ENCODE measurements around the gene PDS5A.
"Not testable (repeated sequence)": the region's sequence is repeated elsewhere in the genome, so short reads cannot be mapped to it uniquely, and the experiment has no call there.

Gene PDS5A

GRCh38 chr4:39905656-39906055, 72.1 kb downstream of the PDS5A start:
- H3K18ac ChIP-seq (ENCODE audit: low read length): no peak overlapping the region

DNA sequence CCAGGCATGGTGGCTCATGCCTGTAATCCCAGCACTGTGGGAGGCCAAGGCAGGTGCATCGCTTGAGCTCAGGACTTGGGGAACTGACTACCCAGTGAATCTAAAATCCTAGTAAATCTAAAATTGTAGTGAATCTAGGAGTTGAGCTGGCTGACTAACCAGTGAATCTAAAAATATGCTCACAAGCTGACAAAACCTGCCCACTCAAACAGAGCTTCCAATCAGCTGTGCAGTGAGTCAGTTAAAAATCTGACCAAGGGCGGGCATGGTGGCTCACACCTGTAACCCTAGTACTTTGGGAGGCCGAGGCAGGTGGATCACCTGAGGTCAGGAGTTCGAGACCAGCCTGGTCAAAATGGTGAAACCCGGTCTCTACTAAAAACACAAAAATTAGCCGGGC, 72.7 kb downstream of the PDS5A start:
- not testable (repeated sequence) for H2BK15ac ChIP-seq (replicated peaks; ENCODE audit: low read depth); H3K27ac ChIP-seq (ENCODE audit: low read depth, low read length); H4K5ac ChIP-seq (ENCODE audit: low read length); H3K4ac ChIP-seq (ENCODE audit: low read depth, low read length); H3K4me2 ChIP-seq (ENCODE audit: low read length); H3K4me3 ChIP-seq (ENCODE audit: low read length); H3K79me1 ChIP-seq (ENCODE audit: low read length); H3K23ac ChIP-seq (ENCODE audit: low read length); H3K27me3 ChIP-seq (ENCODE audit: insufficient read depth, low read length, poor library complexity); H3K4me1 ChIP-seq (ENCODE audit: control insufficient read depth, low read depth, low read length); H2AK5ac ChIP-seq (ENCODE audit: low read length); H3K9ac ChIP-seq (ENCODE audit: low read length); H4K8ac ChIP-seq (ENCODE audit: low read depth, low read length); H2BK5ac ChIP-seq (ENCODE audit: low read length); H3K18ac ChIP-seq (ENCODE audit: low read length); H3K56ac ChIP-seq (ENCODE audit: low read length); DNase-seq; H3K36me3 ChIP-seq (ENCODE audit: control insufficient read depth, insufficient read depth, low read length); H3K79me2 ChIP-seq (ENCODE audit: control insufficient read depth, insufficient read depth, low read length); H2BK120ac ChIP-seq (ENCODE audit: low read depth, low read length)
- no CpG with 5 or more reads among the region's 6 CpGs for WGBS (ENCODE audit: extremely low coverage, insufficient coverage, low lambda C conversion rate)

More at GRCh38 chr4:39905656-39906055, 72.1 kb downstream of the PDS5A start:
- Histone ChIP-seq H2BK120ac (ENCODE audit: low read depth, low read length) (no peak overlapping the region), H2BK15ac (replicated peaks; ENCODE audit: low read depth) (no peak overlapping the region), H3K4ac (ENCODE audit: low read depth, low read length) (no peak overlapping the region), H3K4me3 (ENCODE audit: low read length) (no peak overlapping the region), H2AK5ac (ENCODE audit: low read length) (no peak overlapping the region), H3K79me1 (ENCODE audit: low read length) (no peaks in the 10 kb centered on the region), H3K9ac (ENCODE audit: low read length) (no peak overlapping the region), H3K56ac (ENCODE audit: low read length) (no peak overlapping the region), H3K27ac (ENCODE audit: low read depth, low read length) (no peak overlapping the region), H3K27me3 (ENCODE audit: insufficient read depth, low read length, poor library complexity) (no peaks in the 10 kb centered on the region), H3K4me1 (ENCODE audit: control insufficient read depth, low read depth, low read length) (no peaks in the 10 kb centered on the region), H2BK5ac (ENCODE audit: low read length) (no peak overlapping the region), H4K8ac (ENCODE audit: low read depth, low read length) (no peak overlapping the region), H3K36me3 (ENCODE audit: control insufficient read depth, insufficient read depth, low read length) (peaks cover 3% of the 10 kb centered on the region), H3K79me2 (ENCODE audit: control insufficient read depth, insufficient read depth, low read length) (no peaks in the 10 kb centered on the region), H3K4me2 (ENCODE audit: low read length) (no peak overlapping the region), H4K5ac (ENCODE audit: low read length) (no peak overlapping the region), H3K23ac (ENCODE audit: low read length) (no peak overlapping the region)
- no CpG with 5 or more reads among the region's 1 CpG for WGBS (ENCODE audit: extremely low coverage, insufficient coverage, low lambda C conversion rate)
- no peak for DNase-seq

GRCh38 chr4:39900966-39901365, 76.7 kb downstream of the PDS5A start:
- Histone ChIP-seq H3K27me3 (ENCODE audit: insufficient read depth, low read length, poor library complexity) (no peaks in the 10 kb centered on the region), H3K4me2 (ENCODE audit: low read length) (no peak overlapping the region), H2BK15ac (replicated peaks; ENCODE audit: low read depth) (no peak overlapping the region), H3K23ac (ENCODE audit: low read length) (no peak overlapping the region), H3K36me3 (ENCODE audit: control insufficient read depth, insufficient read depth, low read length) (peaks cover 3% of the 10 kb centered on the region), H3K79me1 (ENCODE audit: low read length) (no peaks in the 10 kb centered on the region), H3K4ac (ENCODE audit: low read depth, low read length) (no peak overlapping the region), H3K27ac (ENCODE audit: low read depth, low read length) (no peak overlapping the region), H4K8ac (ENCODE audit: low read depth, low read length) (no peak overlapping the region), H3K56ac (ENCODE audit: low read length) (no peak overlapping the region), H2BK120ac (ENCODE audit: low read depth, low read length) (no peak overlapping the region), H3K4me3 (ENCODE audit: low read length) (no peak overlapping the region), H3K18ac (ENCODE audit: low read length) (no peak overlapping the region), H4K5ac (ENCODE audit: low read length) (no peak overlapping the region), H3K4me1 (ENCODE audit: control insufficient read depth, low read depth, low read length) (no peaks in the 10 kb centered on the region), H2AK5ac (ENCODE audit: low read length) (no peak overlapping the region), H3K9ac (ENCODE audit: low read length) (no peak overlapping the region), H2BK5ac (ENCODE audit: low read length) (no peak overlapping the region), H3K79me2 (ENCODE audit: control insufficient read depth, insufficient read depth, low read length) (no peaks in the 10 kb centered on the region)
- no peak for DNase-seq
- WGBS (ENCODE audit: extremely low coverage, insufficient coverage, low lambda C conversion rate): no CpG with 5 or more reads among the region's 2 CpGs

GRCh38 chr4:39899291-39899690, 78.4 kb downstream of the PDS5A start:
- no CpG with 5 or more reads among the region's 3 CpGs for WGBS (ENCODE audit: extremely low coverage, insufficient coverage, low lambda C conversion rate)
- Histone ChIP-seq H3K18ac (ENCODE audit: low read length) (no peak overlapping the region), H3K36me3 (ENCODE audit: control insufficient read depth, insufficient read depth, low read length) (peaks cover 3% of the 10 kb centered on the region)

GRCh38 chr4:39898015-39898414, 79.7 kb downstream of the PDS5A start:
- Histone ChIP-seq H3K79me1 (ENCODE audit: low read length) (no peaks in the 10 kb centered on the region), H2BK5ac (ENCODE audit: low read length) (no peak overlapping the region), H3K79me2 (ENCODE audit: control insufficient read depth, insufficient read depth, low read length) (no peaks in the 10 kb centered on the region), H2BK120ac (ENCODE audit: low read depth, low read length) (no peak overlapping the region), H3K36me3 (ENCODE audit: control insufficient read depth, insufficient read depth, low read length) (peaks cover 3% of the 10 kb centered on the region), H3K9ac (ENCODE audit: low read length) (no peak overlapping the region), H3K27ac (ENCODE audit: low read depth, low read length) (no peak overlapping the region), H2BK15ac (replicated peaks; ENCODE audit: low read depth) (no peak overlapping the region), H2AK5ac (ENCODE audit: low read length) (no peak overlapping the region), H3K4me2 (ENCODE audit: low read length) (no peak overlapping the region), H3K4me1 (ENCODE audit: control insufficient read depth, low read depth, low read length) (no peaks in the 10 kb centered on the region), H3K4me3 (ENCODE audit: low read length) (no peak overlapping the region), H3K27me3 (ENCODE audit: insufficient read depth, low read length, poor library complexity) (no peaks in the 10 kb centered on the region), H4K5ac (ENCODE audit: low read length) (no peak overlapping the region), H4K8ac (ENCODE audit: low read depth, low read length) (no peak overlapping the region), H3K4ac (ENCODE audit: low read depth, low read length) (no peak overlapping the region), H3K18ac (ENCODE audit: low read length) (no peak overlapping the region), H3K56ac (ENCODE audit: low read length) (no peak overlapping the region), H3K23ac (ENCODE audit: low read length) (no peak overlapping the region)
- WGBS (ENCODE audit: extremely low coverage, insufficient coverage, low lambda C conversion rate): no CpG with 5 or more reads among the region's 1 CpG
- DNase-seq: no peak

More at GRCh38 chr4:39899291-39899690, 78.4 kb downstream of the PDS5A start:
- Histone ChIP-seq H3K79me1 (ENCODE audit: low read length) (no peaks in the 10 kb centered on the region), H4K8ac (ENCODE audit: low read depth, low read length) (no peak overlapping the region), H2BK15ac (replicated peaks; ENCODE audit: low read depth) (no peak overlapping the region), H3K4me2 (ENCODE audit: low read length) (no peak overlapping the region), H4K5ac (ENCODE audit: low read length) (no peak overlapping the region), H3K4ac (ENCODE audit: low read depth, low read length) (no peak overlapping the region), H2BK120ac (ENCODE audit: low read depth, low read length) (no peak overlapping the region), H3K56ac (ENCODE audit: low read length) (no peak overlapping the region), H3K79me2 (ENCODE audit: control insufficient read depth, insufficient read depth, low read length) (no peaks in the 10 kb centered on the region), H3K27me3 (ENCODE audit: insufficient read depth, low read length, poor library complexity) (no peaks in the 10 kb centered on the region), H2AK5ac (ENCODE audit: low read length) (no peak overlapping the region), H2BK5ac (ENCODE audit: low read length) (no peak overlapping the region), H3K4me3 (ENCODE audit: low read length) (no peak overlapping the region), H3K27ac (ENCODE audit: low read depth, low read length) (no peak overlapping the region), H3K9ac (ENCODE audit: low read length) (no peak overlapping the region), H3K4me1 (ENCODE audit: control insufficient read depth, low read depth, low read length) (no peaks in the 10 kb centered on the region), H3K23ac (ENCODE audit: low read length) (no peak overlapping the region)
- no peak for DNase-seq

DNA sequence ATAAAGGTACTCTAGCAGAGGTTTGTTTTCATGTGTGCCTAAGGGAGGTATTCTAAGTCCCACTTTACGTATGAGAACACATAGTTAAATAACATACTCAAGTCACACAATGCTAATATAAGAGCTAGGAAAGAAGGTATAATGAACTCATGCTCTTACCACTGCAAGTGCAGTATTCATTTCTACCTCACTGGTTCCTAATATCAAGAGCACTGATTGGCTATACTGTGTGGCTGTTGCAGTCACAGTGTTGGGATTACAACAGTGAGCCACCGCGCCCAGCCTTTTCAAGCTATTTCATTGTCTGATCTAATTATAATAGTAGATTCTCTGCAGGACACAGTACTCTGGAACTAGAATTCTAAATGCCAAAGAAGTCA, 84.0 kb downstream of the PDS5A start:
- no peaks in the 10 kb centered on the region for H3K79me1 ChIP-seq (ENCODE audit: low read length)
- H3K4me1 ChIP-seq (ENCODE audit: control insufficient read depth, low read depth, low read length): no peaks in the 10 kb centered on the region
- H3K9ac ChIP-seq (ENCODE audit: low read length): no peak overlapping the region
- no peak overlapping the region for H3K4ac ChIP-seq (ENCODE audit: low read depth, low read length)
- no peak overlapping the region for H4K5ac ChIP-seq (ENCODE audit: low read length)
- no peak overlapping the region for H2BK120ac ChIP-seq (ENCODE audit: low read depth, low read length)
- peaks cover 2% of the 10 kb centered on the region for H3K36me3 ChIP-seq (ENCODE audit: control insufficient read depth, insufficient read depth, low read length)
- no peak for DNase-seq
- H4K8ac ChIP-seq (ENCODE audit: low read depth, low read length): no peak overlapping the region
- no peak overlapping the region for H2AK5ac ChIP-seq (ENCODE audit: low read length)
- no peak overlapping the region for H2BK15ac ChIP-seq (replicated peaks; ENCODE audit: low read depth)
- H3K23ac ChIP-seq (ENCODE audit: low read length): no peak overlapping the region
- no peak overlapping the region for H3K27ac ChIP-seq (ENCODE audit: low read depth, low read length)
- H3K4me3 ChIP-seq (ENCODE audit: low read length): no peak overlapping the region
- no peaks in the 10 kb centered on the region for H3K79me2 ChIP-seq (ENCODE audit: control insufficient read depth, insufficient read depth, low read length)
- H3K56ac ChIP-seq (ENCODE audit: low read length): no peak overlapping the region
- no peaks in the 10 kb centered on the region for H3K27me3 ChIP-seq (ENCODE audit: insufficient read depth, low read length, poor library complexity)
- H3K18ac ChIP-seq (ENCODE audit: low read length): no peak overlapping the region
- no peak overlapping the region for H3K4me2 ChIP-seq (ENCODE audit: low read length)
- no CpG with 5 or more reads among the region's 3 CpGs for WGBS (ENCODE audit: extremely low coverage, insufficient coverage, low lambda C conversion rate)
- H2BK5ac ChIP-seq (ENCODE audit: low read length): no peak overlapping the region
